ENCODE measurements around the gene GIT2. TPM values are rescaled to one million over a fixed set of nuclear protein-coding genes. Genes with fewer than 3 reads are reported as not detected.
"Not testable (repeated sequence)": the region's sequence is repeated elsewhere in the genome, so short reads cannot be mapped to it uniquely, and the experiment has no call there.

GIT2 gene
- total RNA-seq, 1 experiment from 2014 or later = 21.7 TPM

DNA sequence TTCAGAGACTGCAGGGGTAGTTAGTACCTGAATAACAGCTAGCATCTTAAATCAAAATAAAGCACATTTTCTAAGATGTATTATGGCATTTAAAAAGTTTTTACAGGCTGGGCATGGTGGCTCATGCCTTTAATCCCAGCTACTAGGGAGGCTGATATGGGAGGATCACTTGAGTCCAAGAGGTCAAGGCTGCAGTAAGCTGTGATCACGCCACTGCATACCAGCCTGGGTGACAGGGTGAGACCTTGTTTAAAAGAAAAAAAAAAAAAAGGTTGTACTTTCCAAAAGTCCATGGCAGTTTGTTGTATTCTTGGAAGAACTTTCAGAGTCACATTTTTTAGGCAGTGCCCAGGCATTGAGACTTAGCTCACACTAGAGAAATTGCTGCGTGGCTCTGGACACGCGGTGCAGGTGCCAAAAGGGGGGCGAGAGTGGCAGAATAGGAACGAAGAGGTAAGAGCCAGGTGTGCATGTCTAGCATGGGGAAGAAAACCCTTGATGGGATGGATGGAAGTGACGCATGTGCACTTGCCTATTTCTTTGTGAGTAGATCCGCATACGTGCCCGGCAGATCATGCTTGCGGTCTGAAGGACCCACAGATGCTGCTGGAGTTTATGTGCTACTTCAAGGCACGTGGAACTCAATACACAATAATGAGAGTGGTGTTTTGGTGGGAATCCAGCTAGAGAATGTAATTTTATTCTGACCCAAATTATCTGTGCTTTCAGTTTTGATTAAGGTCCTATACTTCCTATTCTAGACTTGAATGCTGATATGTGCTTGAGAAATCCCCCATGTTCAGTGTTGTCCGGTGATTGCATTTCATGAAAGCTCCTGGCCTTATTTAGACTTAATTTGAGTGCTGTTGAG, 14.9 kb upstream of the GIT2 start (continued):
- TF ChIP-seq SMAD4 (CRISPR knock-in tag; IDR thresholded peaks at IDR 0.05) = no peak
- TF ChIP-seq OVOL2 (CRISPR knock-in tag; IDR thresholded peaks at IDR 0.05; ENCODE audit: borderline replicate concordance) = no peak
- no peak for TF ChIP-seq CBFB (CRISPR knock-in tag; IDR thresholded peaks at IDR 0.05; ENCODE audit: low read depth)
- TF ChIP-seq, protein P1, sequence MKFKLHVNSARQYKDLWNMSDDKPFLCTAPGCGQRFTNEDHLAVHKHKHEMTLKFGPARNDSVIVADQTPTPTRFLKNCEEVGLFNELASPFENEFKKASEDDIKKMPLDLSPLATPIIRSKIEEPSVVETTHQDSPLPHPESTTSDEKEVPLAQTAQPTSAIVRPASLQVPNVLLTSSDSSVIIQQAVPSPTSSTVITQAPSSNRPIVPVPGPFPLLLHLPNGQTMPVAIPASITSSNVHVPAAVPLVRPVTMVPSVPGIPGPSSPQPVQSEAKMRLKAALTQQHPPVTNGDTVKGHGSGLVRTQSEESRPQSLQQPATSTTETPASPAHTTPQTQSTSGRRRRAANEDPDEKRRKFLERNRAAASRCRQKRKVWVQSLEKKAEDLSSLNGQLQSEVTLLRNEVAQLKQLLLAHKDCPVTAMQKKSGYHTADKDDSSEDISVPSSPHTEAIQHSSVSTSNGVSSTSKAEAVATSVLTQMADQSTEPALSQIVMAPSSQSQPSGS (CRISPR knock-in tag; IDR thresholded peaks at IDR 0.05; ENCODE audit: borderline replicate concordance, low read depth) = no peak

DNA sequence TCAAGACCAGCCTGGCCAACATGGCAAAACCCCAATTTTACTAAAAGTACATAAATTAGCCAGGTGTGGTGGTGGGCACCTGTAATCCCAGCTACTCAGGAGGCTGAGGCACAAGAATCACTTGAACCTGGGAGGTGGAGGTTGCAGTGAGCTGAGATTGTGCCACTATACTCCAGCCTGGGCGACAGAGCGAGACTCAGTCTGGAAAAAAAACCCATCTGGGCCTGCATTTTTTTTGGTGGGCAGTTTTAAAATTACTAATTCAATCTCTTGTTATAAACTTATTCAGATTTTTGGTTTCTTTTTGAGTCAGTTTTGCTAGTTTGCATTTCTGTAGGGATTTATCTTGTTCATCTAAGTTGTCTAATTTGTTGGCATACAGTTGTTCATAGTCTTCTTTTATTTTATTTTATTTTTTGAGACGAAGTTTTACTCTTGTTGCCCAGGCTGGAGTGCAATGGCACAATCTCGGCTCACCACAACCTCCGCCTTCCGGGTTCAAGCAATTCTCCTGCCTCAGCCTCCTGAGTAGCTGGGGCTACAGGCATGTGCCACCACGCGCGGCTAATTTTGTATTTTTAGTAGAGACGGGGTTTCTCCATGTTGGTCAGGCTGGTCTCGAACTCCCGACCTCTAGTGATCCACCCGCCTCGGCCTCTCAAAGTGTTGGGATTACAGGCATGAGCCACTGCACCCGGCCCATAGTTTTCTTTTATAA, 12.7 kb upstream of the GIT2 start:
- H3K9me3 Mint-ChIP-seq; H3K36me3 Mint-ChIP-seq; ATAC-seq; H3K4me1 Mint-ChIP-seq; DNase-seq (ENCODE audit: low spot score); POLR2A ChIA-PET; H3K4me3 Mint-ChIP-seq; CTCF ChIA-PET; H3K27me3 Mint-ChIP-seq (ENCODE audit: low read depth); H3K27ac Mint-ChIP-seq: not testable (repeated sequence)

DNA sequence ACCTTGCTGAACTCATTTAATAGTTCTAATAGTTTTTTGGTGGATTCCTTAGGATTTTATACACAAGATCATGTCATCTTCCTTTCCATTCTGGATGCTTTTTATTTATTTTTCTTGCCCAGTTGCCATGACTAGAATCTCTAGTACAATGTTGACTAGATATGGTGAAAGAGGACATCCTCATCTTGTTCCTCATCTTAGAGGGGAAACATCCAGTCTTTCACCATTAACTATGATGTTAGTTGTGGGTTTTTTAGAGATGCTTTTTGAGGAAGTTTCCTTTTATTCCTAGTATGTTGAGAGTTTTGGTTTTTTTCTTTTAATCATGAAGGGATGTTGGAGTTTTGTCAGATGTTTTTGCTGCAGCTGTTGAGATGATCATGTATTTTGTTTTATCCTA, 11.7 kb upstream of the GIT2 start:
- Mint-ChIP-seq H3K27ac (no peak overlapping the region), H3K36me3 (no peaks in the 10 kb centered on the region), H3K27me3 (ENCODE audit: low read depth) (no peaks in the 10 kb centered on the region), H3K9me3 (no peaks in the 10 kb centered on the region), H3K4me3 (no peak overlapping the region), H3K4me1 (no peaks in the 10 kb centered on the region)
- POLR2A ChIA-PET = no interaction called here
- TF ChIP-seq, protein P2, sequence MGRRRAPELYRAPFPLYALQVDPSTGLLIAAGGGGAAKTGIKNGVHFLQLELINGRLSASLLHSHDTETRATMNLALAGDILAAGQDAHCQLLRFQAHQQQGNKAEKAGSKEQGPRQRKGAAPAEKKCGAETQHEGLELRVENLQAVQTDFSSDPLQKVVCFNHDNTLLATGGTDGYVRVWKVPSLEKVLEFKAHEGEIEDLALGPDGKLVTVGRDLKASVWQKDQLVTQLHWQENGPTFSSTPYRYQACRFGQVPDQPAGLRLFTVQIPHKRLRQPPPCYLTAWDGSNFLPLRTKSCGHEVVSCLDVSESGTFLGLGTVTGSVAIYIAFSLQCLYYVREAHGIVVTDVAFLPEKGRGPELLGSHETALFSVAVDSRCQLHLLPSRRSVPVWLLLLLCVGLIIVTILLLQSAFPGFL (CRISPR knock-in tag; IDR thresholded peaks at IDR 0.05; ENCODE audit: borderline replicate concordance) = no peak
- TF ChIP-seq, protein P3, sequence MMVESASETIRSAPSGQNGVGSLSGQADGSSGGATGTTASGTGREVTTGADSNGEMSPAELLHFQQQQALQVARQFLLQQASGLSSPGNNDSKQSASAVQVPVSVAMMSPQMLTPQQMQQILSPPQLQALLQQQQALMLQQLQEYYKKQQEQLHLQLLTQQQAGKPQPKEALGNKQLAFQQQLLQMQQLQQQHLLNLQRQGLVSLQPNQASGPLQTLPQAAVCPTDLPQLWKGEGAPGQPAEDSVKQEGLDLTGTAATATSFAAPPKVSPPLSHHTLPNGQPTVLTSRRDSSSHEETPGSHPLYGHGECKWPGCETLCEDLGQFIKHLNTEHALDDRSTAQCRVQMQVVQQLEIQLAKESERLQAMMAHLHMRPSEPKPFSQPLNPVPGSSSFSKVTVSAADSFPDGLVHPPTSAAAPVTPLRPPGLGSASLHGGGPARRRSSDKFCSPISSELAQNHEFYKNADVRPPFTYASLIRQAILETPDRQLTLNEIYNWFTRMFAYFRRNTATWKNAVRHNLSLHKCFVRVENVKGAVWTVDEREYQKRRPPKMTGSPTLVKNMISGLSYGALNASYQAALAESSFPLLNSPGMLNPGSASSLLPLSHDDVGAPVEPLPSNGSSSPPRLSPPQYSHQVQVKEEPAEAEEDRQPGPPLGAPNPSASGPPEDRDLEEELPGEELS (CRISPR knock-in tag; IDR thresholded peaks at IDR 0.05) = no peak
- TF ChIP-seq NFYB (CRISPR knock-in tag; conservative IDR thresholded peaks at IDR 0.05; ENCODE audit: low read depth) (no peak), ELF4 (CRISPR knock-in tag; IDR thresholded peaks at IDR 0.05; ENCODE audit: low read depth) (no peak), TP53 (CRISPR knock-in tag; IDR thresholded peaks at IDR 0.05) (no peak), EMX1 (CRISPR knock-in tag; IDR thresholded peaks at IDR 0.05) (no peak), GRHL2 (CRISPR knock-in tag; IDR thresholded peaks at IDR 0.05; ENCODE audit: insufficient replicate concordance, severe bottlenecking) (no peak), TEAD4 (CRISPR knock-in tag; IDR thresholded peaks at IDR 0.05) (no peak), ZNF317 (CRISPR knock-in tag; IDR thresholded peaks at IDR 0.05; ENCODE audit: borderline replicate concordance, low read depth) (no peak), CBFB (CRISPR knock-in tag; IDR thresholded peaks at IDR 0.05; ENCODE audit: low read depth) (no peak)
- TF ChIP-seq, protein P4, sequence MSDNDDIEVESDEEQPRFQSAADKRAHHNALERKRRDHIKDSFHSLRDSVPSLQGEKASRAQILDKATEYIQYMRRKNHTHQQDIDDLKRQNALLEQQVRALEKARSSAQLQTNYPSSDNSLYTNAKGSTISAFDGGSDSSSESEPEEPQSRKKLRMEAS (CRISPR knock-in tag; IDR thresholded peaks at IDR 0.05) = no peak
- TF ChIP-seq, protein P5, sequence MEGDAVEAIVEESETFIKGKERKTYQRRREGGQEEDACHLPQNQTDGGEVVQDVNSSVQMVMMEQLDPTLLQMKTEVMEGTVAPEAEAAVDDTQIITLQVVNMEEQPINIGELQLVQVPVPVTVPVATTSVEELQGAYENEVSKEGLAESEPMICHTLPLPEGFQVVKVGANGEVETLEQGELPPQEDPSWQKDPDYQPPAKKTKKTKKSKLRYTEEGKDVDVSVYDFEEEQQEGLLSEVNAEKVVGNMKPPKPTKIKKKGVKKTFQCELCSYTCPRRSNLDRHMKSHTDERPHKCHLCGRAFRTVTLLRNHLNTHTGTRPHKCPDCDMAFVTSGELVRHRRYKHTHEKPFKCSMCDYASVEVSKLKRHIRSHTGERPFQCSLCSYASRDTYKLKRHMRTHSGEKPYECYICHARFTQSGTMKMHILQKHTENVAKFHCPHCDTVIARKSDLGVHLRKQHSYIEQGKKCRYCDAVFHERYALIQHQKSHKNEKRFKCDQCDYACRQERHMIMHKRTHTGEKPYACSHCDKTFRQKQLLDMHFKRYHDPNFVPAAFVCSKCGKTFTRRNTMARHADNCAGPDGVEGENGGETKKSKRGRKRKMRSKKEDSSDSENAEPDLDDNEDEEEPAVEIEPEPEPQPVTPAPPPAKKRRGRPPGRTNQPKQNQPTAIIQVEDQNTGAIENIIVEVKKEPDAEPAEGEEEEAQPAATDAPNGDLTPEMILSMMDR (IDR thresholded peaks at IDR 0.05) = no peak
- TF ChIP-seq, protein P6, sequence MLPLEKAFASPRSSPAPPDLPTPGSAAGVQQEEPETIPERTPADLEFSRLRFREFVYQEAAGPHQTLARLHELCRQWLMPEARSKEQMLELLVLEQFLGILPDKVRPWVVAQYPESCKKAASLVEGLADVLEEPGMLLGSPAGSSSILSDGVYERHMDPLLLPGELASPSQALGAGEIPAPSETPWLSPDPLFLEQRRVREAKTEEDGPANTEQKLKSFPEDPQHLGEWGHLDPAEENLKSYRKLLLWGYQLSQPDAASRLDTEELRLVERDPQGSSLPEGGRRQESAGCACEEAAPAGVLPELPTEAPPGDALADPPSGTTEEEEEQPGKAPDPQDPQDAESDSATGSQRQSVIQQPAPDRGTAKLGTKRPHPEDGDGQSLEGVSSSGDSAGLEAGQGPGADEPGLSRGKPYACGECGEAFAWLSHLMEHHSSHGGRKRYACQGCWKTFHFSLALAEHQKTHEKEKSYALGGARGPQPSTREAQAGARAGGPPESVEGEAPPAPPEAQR (CRISPR knock-in tag; IDR thresholded peaks at IDR 0.05) = no peak
- ATAC-seq = no peak
- no peak for DNase-seq (ENCODE audit: low spot score)
- CTCF ChIA-PET = no interaction called here

Data from WTC11 (cell line).